ENCODE data around the gene SEZ6L.

Gene SEZ6L

GRCh38 chr22:26298605-26299310 lies 129.5 kb downstream of the SEZ6L start:
- no peak for DNase-seq (ENCODE audit: low spot score)

DNA sequence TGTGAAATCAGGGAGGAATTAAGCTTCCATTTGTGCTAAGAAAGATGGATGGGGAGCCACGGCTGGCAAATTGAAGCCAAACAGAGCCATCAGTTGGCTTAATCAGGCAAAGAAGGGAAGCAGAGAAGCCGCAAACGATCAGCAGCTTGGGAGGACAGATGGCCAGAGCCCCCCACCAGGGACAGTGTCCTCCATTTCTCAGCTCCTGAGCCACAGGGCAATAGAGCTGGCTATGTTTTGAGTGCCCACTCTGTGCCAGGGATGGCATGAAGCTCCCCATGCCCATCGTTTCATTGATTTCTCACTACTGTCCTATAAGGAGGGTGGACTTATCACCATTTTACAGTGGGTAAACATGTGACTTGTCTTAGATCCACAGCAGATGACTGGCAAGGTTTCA lies 133.5 kb downstream of the SEZ6L start:
- DNase-seq (ENCODE audit: low spot score), result no peak

- DNase-seq (ENCODE audit: low spot score), result no peak
These were observed 134.2 kb downstream of the SEZ6L start for GRCh38 chr22:26303475-26303874.

- DNase-seq (ENCODE audit: low spot score), result no peak
These were observed 135.5 kb downstream of the SEZ6L start for GRCh38 chr22:26304730-26305129.

DNA sequence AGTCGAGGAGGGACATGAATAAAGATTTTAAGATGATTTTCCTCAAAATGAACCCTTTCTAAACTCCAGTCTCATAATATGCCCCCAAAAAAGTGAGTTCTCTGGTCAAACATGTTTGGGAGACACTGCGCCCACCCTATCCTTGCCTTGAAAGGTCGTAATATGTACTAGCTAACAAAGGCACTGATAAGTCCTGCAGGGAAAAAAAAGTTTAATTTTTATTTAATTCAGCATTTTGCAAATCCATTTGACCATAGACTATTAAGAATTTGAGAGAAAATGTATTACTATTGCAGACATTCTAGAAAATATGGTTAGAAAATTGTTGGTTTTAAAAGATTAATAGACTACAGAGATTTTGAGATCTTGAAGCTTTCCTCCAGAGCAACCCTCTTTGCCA lies 139.2 kb downstream of the SEZ6L start:
- DNase-seq (ENCODE audit: low spot score), result no peak

DNA sequence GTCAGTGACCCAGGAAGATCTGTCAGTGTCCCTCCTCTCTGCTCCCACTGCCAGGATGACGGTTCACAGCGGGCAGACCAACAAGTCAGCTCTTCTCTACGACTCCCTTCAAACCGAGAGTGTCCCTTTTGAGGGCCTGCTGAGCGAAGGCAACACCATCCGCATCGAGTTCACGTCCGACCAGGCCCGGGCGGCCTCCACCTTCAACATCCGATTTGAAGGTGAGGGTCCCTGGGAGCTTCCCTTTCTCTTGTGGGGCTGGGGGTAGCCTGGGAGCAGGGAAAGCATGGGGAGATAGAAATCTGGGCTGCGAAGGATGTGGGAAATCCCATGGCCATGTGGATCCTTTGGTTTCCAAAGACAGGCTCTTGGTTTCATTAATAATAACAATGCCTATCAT lies 141.4 kb downstream of the SEZ6L start:
- no peak for DNase-seq (ENCODE audit: low spot score)

- DNase-seq (ENCODE audit: low spot score), result no peak
These were observed 144.0 kb downstream of the SEZ6L start for GRCh38 chr22:26313291-26313690.

- no peak for DNase-seq (ENCODE audit: low spot score)
These were observed 144.9 kb downstream of the SEZ6L start for GRCh38 chr22:26314171-26314570.

- no peak for DNase-seq (ENCODE audit: low spot score)
These were observed 145.4 kb downstream of the SEZ6L start for GRCh38 chr22:26314656-26315055.

DNA sequence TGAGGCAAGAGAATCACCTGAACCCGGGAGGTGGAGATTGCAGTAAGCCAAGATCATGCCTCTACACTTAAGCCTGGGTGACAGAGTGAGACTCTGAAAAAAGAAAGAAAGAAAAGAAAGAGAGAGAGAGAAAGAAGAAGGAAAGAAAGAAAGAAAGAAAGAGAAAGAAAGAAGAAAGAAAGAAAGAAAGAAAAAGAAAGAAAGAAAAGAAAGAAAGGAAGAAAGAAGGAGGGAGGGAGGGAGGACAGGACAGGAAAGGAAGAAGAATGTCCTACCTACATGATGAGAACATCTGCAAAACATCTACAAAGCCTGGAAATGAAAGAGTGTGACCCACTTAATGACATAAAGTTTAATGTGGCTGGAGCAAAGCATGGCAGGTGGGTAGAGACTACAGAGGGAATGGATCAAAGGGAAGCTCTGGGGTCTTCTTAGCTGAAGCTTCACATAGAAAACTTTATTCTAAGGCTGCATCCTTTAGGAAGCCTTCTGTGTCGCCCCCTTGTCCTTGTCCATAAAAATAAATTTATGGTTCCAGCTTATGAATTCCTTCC lies 147.5 kb downstream of the SEZ6L start:
- no peak for DNase-seq (ENCODE audit: low spot score)

DNA sequence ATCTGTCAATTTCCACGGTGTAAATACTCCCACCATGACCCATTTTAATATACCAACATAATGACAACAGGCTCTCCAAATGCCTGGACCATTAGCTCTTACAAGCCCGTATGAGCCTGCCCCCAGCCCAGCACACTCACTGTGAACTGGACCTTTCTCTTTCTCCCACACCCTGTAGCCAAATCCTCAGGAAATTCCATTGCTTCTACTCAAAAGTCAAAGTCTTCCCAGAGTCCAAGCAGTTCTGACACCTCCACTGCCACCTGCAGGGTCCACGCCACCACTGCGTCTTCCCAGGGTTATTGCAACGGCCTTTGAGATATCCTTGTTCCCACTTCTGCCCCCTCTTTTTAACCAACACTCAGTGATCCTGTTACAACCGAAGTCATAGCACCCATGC lies 149.7 kb downstream of the SEZ6L start:
- no peak for DNase-seq (ENCODE audit: low spot score)

- DNase-seq (ENCODE audit: low spot score), result no peak
These were observed 151.2 kb downstream of the SEZ6L start for GRCh38 chr22:26320447-26320846.

- DNase-seq (ENCODE audit: low spot score), result no peak
These were observed 152.2 kb downstream of the SEZ6L start for GRCh38 chr22:26321469-26321913.

- DNase-seq (ENCODE audit: low spot score), result no peak
These were observed 153.1 kb downstream of the SEZ6L start for GRCh38 chr22:26322179-26322905.

DNA sequence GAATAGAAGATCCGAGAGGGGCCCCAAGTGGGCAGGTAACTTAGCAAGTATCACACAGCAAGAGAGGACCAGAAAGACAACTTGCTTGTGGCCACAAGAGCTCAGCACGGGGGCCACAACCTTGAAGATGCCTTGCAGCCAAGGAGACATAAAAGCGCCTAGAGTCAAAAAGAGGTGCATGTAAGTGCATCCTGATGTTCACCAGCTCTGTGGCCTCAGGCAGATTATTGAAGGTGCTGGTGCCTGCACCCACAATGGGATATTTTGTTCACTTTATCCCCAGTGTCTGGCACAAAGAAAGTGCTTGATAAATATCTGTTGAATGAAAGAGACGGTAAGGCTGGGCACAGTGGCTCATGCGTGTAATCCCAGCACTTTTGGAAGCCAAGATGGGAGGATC lies 153.8 kb downstream of the SEZ6L start:
- no peak for DNase-seq (ENCODE audit: low spot score)

DNA sequence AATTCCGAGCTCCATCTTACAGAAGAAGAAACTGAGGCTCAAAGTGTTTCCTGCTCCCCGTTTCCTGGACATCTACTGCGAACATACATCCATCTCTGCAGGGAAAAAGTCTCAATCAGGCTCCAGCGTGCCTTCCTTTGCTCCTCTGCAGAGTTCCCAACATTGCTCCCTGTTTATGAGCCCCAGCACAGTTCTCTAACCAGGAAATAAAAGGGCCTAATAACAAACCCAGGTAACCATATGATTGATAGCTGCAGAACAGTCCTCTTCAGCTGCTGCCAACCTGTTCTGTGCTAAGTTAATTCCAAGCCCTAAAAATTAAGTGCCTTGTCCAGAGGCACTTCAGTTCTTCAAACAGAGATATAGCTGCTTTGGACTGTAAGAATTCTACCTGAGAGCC lies 154.9 kb downstream of the SEZ6L start:
- no peak for DNase-seq (ENCODE audit: low spot score)

GRCh38 chr22:26325641-26326040 lies 156.4 kb downstream of the SEZ6L start:
- DNase-seq (ENCODE audit: low spot score), result no peak

DNA sequence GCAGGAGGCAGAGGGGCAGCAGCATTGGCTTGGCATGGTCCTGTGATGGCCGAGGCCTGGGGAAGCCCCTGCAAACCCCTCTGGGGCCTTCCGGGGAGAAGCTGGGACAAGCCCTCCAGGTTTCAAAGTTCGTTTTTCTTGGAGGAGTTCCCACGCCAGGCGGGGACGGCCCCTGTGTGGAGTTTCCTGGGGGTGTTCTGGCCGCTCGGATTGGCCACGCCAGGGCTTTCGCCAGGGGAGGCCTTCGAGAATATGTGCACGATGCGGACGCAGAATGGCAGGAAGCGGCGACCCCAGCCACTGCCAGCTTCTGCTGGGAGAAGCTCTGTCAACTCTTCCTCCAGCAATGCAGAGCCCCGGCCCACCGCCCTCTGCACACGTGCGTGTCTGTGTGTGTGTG lies 157.5 kb downstream of the SEZ6L start:
- DNase-seq (ENCODE audit: low spot score), result no peak

- DNase-seq (ENCODE audit: low spot score), result no peak
These were observed 158.0 kb downstream of the SEZ6L start for GRCh38 chr22:26327306-26327705.

DNA sequence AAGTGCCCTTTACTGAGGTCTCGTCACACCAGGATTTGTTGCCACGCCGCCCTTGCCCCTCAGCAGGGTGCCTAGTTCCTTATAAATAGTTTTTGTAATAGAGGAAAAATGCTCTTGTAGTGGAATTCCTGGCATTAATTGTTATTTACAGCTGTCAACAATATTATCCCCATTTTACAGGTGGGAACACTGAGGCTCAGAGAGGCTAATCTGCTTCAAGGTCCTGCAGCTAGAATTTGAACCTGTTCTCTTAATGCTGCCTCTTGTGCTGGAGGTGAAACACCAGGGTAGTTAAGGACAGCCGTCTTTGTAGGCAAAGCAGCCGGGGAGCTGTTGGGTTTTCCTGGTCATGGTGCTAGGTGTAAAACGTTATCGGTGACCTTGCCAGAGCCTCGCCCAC lies 159.0 kb downstream of the SEZ6L start:
- DNase-seq (ENCODE audit: low spot score), result no peak

- DNase-seq (ENCODE audit: low spot score), result peak; percentile 84
These were observed 161.8 kb downstream of the SEZ6L start for GRCh38 chr22:26330971-26331625.

- DNase-seq (ENCODE audit: low spot score), result no peak
These were observed 164.0 kb downstream of the SEZ6L start for GRCh38 chr22:26333088-26333800.

Measured in D341Med (cell line).